Measurements from ENCODE around the gene C19orf33. TPM values are rescaled to one million over a fixed set of nuclear protein-coding genes. Genes with fewer than 3 reads are reported as not detected.

Gene C19orf33
- total and polyA plus RNA-seq, 2 experiments from 2014 or later: 58.9 to 72.2 TPM

DNA sequence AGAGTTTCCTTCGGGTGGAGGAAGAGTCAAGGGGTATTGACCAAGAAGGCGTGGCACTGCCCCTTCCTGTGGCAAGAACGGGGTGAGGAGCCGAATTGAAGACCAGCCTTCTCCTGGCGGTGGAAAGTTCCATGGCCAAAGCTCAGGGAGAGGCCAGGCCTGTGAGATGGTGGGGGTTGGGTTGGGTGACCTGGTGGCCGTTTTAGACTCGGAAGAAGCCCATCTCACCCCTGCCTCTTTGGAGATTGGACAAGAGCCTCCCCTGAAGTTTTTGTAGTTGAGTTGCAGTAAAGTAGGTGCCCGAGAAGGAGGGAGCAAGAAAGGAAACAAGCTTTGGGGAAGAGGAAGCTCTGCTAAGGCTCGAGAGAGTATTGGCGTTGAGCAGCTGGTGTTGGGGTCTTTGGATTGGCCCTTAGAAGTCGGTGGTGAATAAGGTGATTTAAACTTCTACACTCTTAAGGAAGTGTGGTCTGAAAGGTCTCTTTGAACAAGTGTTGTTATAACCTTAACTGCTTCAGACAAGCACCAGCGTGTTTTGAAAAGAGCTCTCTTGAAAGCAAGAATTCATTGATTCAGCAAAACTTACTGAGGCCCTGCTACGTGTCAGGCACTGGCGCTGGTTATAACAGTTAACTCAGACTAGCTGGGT lies 38.7 kb upstream of the C19orf33 start (continued):
- TF ChIP-seq, protein P1, sequence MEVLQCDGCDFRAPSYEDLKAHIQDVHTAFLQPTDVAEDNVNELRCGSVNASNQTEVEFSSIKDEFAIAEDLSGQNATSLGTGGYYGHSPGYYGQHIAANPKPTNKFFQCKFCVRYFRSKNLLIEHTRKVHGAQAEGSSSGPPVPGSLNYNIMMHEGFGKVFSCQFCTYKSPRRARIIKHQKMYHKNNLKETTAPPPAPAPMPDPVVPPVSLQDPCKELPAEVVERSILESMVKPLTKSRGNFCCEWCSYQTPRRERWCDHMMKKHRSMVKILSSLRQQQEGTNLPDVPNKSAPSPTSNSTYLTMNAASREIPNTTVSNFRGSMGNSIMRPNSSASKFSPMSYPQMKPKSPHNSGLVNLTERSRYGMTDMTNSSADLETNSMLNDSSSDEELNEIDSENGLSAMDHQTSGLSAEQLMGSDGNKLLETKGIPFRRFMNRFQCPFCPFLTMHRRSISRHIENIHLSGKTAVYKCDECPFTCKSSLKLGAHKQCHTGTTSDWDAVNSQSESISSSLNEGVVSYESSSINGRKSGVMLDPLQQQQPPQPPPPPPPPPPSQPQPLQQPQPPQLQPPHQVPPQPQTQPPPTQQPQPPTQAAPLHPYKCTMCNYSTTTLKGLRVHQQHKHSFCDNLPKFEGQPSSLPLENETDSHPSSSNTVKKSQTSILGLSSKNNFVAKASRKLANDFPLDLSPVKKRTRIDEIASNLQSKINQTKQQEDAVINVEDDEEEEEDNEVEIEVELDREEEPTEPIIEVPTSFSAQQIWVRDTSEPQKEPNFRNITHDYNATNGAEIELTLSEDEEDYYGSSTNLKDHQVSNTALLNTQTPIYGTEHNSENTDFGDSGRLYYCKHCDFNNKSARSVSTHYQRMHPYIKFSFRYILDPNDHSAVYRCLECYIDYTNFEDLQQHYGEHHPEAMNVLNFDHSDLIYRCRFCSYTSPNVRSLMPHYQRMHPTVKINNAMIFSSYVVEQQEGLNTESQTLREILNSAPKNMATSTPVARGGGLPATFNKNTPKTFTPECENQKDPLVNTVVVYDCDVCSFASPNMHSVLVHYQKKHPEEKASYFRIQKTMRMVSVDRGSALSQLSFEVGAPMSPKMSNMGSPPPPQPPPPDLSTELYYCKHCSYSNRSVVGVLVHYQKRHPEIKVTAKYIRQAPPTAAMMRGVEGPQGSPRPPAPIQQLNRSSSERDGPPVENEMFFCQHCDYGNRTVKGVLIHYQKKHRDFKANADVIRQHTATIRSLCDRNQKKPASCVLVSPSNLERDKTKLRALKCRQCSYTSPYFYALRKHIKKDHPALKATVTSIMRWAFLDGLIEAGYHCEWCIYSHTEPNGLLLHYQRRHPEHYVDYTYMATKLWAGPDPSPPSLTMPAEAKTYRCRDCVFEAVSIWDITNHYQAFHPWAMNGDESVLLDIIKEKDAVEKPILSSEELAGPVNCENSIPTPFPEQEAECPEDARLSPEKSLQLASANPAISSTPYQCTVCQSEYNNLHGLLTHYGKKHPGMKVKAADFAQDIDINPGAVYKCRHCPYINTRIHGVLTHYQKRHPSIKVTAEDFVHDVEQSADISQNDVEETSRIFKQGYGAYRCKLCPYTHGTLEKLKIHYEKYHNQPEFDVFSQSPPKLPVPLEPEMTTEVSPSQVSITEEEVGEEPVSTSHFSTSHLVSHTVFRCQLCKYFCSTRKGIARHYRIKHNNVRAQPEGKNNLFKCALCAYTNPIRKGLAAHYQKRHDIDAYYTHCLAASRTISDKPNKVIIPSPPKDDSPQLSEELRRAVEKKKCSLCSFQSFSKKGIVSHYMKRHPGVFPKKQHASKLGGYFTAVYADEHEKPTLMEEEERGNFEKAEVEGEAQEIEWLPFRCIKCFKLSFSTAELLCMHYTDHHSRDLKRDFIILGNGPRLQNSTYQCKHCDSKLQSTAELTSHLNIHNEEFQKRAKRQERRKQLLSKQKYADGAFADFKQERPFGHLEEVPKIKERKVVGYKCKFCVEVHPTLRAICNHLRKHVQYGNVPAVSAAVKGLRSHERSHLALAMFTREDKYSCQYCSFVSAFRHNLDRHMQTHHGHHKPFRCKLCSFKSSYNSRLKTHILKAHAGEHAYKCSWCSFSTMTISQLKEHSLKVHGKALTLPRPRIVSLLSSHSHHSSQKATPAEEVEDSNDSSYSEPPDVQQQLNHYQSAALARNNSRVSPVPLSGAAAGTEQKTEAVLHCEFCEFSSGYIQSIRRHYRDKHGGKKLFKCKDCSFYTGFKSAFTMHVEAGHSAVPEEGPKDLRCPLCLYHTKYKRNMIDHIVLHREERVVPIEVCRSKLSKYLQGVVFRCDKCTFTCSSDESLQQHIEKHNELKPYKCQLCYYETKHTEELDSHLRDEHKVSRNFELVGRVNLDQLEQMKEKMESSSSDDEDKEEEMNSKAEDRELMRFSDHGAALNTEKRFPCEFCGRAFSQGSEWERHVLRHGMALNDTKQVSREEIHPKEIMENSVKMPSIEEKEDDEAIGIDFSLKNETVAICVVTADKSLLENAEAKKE (CRISPR knock-in tag; IDR thresholded peaks at IDR 0.05): no peak
- TF ChIP-seq POLR2AphosphoS5 (IDR thresholded peaks at IDR 0.05; ENCODE audit: low read depth): no peak
- no peak for TF ChIP-seq JUNB (IDR thresholded peaks at IDR 0.05; ENCODE audit: unreplicated experiment)

DNA sequence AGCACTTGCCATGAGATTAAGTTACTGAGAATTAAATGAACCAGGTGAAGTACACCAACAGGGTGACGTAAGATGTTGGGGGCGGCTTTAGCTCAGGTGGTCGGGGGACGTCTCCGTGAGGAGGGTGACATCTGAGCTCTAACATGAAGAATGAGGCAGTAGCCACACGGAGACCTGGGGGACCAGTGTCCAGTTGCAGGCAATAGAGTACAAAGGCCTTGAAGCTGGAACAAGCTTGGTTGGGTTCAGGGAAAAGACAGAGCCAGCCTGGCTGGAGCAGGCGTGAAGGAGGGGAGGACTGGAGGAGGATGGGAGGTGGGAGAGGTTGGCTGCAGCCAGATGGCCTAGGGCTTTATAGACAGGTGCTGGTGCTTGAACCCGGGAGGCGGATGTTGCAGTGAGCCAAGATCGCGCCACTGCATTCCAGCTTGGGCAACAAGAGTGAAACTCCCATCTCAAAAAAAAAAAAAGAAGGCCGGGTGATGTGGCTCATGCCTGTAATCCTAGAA lies 38.1 kb upstream of the C19orf33 start:
- peak overlapping the region; percentile 98; the same call in 1 of the 2 replicates for H3K27ac ChIP-seq (ENCODE audit: low read depth)
- peak overlapping the region; percentile 96 for H3K4me3 ChIP-seq
- ATAC-seq (no peak), DNase-seq (ENCODE audit: low spot score) (no peak)
- H3K4me1 ChIP-seq (ENCODE audit: insufficient read depth): peaks cover 55% of the 10 kb centered on the region
- peaks cover 20% of the 10 kb centered on the region for H3K27me3 Mint-ChIP-seq (ENCODE audit: insufficient read depth, low read depth, poor library complexity)
- no peak overlapping the region for H2AFZ ChIP-seq
- H3K9me3 Mint-ChIP-seq: no peaks in the 10 kb centered on the region
- peak overlapping the region; percentile 95 for H3K4me3 Mint-ChIP-seq
- H3K4me1 Mint-ChIP-seq: peaks cover 56% of the 10 kb centered on the region
- H3K9me2 ChIP-seq (ENCODE audit: insufficient read depth): no peaks in the 10 kb centered on the region
- H3K36me3 ChIP-seq (ENCODE audit: insufficient read depth): no peaks in the 10 kb centered on the region
- peaks cover 62% of the 10 kb centered on the region for H3K79me2 ChIP-seq (replicated peaks; ENCODE audit: insufficient read depth)
- H4K20me1 ChIP-seq (replicated peaks; ENCODE audit: insufficient read depth): peaks cover 37% of the 10 kb centered on the region
- peak overlapping the region; percentile 96 for H3K27ac Mint-ChIP-seq
- H3K4me2 ChIP-seq: peak overlapping the region; percentile 99
- peaks cover 5% of the 10 kb centered on the region; the same call in 2 of the 3 replicates for H3K36me3 Mint-ChIP-seq (ENCODE audit: low read depth)
- H3K27me3 ChIP-seq (ENCODE audit: insufficient read depth): no peaks in the 10 kb centered on the region
- H3F3A ChIP-seq (replicated peaks; ENCODE audit: low read depth): peaks cover 31% of the 10 kb centered on the region
- TF ChIP-seq NANOG (IDR thresholded peaks at IDR 0.05; ENCODE audit: borderline replicate concordance): no peak
- no peak for TF ChIP-seq CREB1 (CRISPR knock-in tag; IDR thresholded peaks at IDR 0.05; ENCODE audit: low read depth)
- no peak for TF ChIP-seq EZH2phosphoT487 (IDR thresholded peaks at IDR 0.05; ENCODE audit: unreplicated experiment)
- TF ChIP-seq, protein P1 (CRISPR knock-in tag; IDR thresholded peaks at IDR 0.05): no peak
- no peak for TF ChIP-seq JUNB (IDR thresholded peaks at IDR 0.05; ENCODE audit: unreplicated experiment)
- TF ChIP-seq, protein P2, sequence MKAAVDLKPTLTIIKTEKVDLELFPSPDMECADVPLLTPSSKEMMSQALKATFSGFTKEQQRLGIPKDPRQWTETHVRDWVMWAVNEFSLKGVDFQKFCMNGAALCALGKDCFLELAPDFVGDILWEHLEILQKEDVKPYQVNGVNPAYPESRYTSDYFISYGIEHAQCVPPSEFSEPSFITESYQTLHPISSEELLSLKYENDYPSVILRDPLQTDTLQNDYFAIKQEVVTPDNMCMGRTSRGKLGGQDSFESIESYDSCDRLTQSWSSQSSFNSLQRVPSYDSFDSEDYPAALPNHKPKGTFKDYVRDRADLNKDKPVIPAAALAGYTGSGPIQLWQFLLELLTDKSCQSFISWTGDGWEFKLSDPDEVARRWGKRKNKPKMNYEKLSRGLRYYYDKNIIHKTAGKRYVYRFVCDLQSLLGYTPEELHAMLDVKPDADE (IDR thresholded peaks at IDR 0.05): no peak
- TF ChIP-seq STAT1 (IDR thresholded peaks at IDR 0.05; ENCODE audit: unreplicated experiment): no peak

Measured in GM23338 (cell line).